WTC11 (cell line): ENCODE results near the gene FAM50B. TPM values are rescaled to one million over a fixed set of nuclear protein-coding genes. Genes with fewer than 3 reads are reported as not detected.

Experiments
- ATAC-seq: fragments of 200-7000 bp; cut with Tn5 transposase; 2 replicates; pipeline ENCODE4 v1.10.0; 2021; ENCODE audit warnings: mild to moderate bottlenecking, moderate library complexity
- CTCF ChIA-PET: fragments of 300-600 bp; sonication (Branson Sonifier 250); formaldehyde crosslinking; loops from one replicate; lab custom pipeline; 2021; ENCODE audit warnings: antibody characterized with exemption; lab: Charles Lee
- POLR2A ChIA-PET: fragments of 350-600 bp; sonication (Branson Sonifier 250); formaldehyde crosslinking; loops from one replicate; lab custom pipeline; 2021; ENCODE audit warnings: antibody characterized with exemption; lab: Charles Lee
- DNase-seq: peaks from one replicate; pipeline ENCODE4 v3.0.0; 2021; ENCODE audit warnings: low spot score
- H3K27ac Mint-ChIP-seq: 2 replicates; pipeline ENCODE4 v1.8.0; 2021; ENCODE audit warnings: mixed read lengths
- H3K27me3 Mint-ChIP-seq: 2 replicates; pipeline ENCODE4 v1.8.0; 2021; ENCODE audit warnings: low read depth, mild to moderate bottlenecking, moderate library complexity, mixed read lengths
- H3K36me3 Mint-ChIP-seq: 2 replicates; pipeline ENCODE4 v1.8.0; 2021; ENCODE audit warnings: mixed read lengths
- H3K4me1 Mint-ChIP-seq: 2 replicates; pipeline ENCODE4 v1.8.0; 2022; ENCODE audit warnings: mixed read lengths
- H3K4me3 Mint-ChIP-seq: 2 replicates; pipeline ENCODE4 v1.8.0; 2021; ENCODE audit warnings: mild to moderate bottlenecking, moderate library complexity, mixed read lengths
- H3K9me3 Mint-ChIP-seq: 2 replicates; pipeline ENCODE4 v1.8.0; 2021; ENCODE audit warnings: mixed read lengths
- ARID4B ChIP-seq: sonication (generic); formaldehyde crosslinking; IDR thresholded peaks from 2 replicates; pipeline ENCODE4 v1.8.0; 2023; ENCODE audit warnings: missing genetic modification reagents, mild to moderate bottlenecking, borderline replicate concordance
- ATF2 ChIP-seq: sonication (generic); formaldehyde crosslinking; IDR thresholded peaks from 2 replicates; pipeline ENCODE4 v1.8.1; 2022; ENCODE audit warnings: low read depth, missing genetic modification reagents, borderline replicate concordance
- ATF6 ChIP-seq: sonication (generic); formaldehyde crosslinking; IDR thresholded peaks from 2 replicates; pipeline ENCODE4 v1.8.1; 2023; ENCODE audit warnings: mild to moderate bottlenecking, missing genetic modification reagents
- ELF4 ChIP-seq: sonication (generic); formaldehyde crosslinking; IDR thresholded peaks from 2 replicates; pipeline ENCODE4 v1.8.1; 2022; ENCODE audit warnings: low read depth, mild to moderate bottlenecking, moderate library complexity, missing genetic modification reagents
- FOXP1 ChIP-seq: sonication (generic); formaldehyde crosslinking; IDR thresholded peaks from 2 replicates; pipeline ENCODE4 v1.8.0; 2022; ENCODE audit warnings: missing genetic modification reagents, mild to moderate bottlenecking, moderate library complexity, borderline replicate concordance
- GRHL2 ChIP-seq: fragments of 250-450 bp; sonication (Bioruptor Pico); IDR thresholded peaks from 2 replicates; pipeline ENCODE4 v1.8.0; 2022; ENCODE audit warnings: mild to moderate bottlenecking, moderate library complexity; ENCODE audit not compliant: insufficient replicate concordance, severe bottlenecking
- JUN ChIP-seq: sonication (generic); formaldehyde crosslinking; IDR thresholded peaks from 2 replicates; pipeline ENCODE4 v1.8.0; 2023; ENCODE audit warnings: mild to moderate bottlenecking, missing genetic modification reagents
- NR1H2 ChIP-seq: sonication (generic); formaldehyde crosslinking; IDR thresholded peaks from 2 replicates; pipeline ENCODE4 v1.9.0; 2021; ENCODE audit warnings: mild to moderate bottlenecking, moderate library complexity, missing genetic modification reagents
- NR2C2 ChIP-seq: sonication (generic); formaldehyde crosslinking; IDR thresholded peaks from 2 replicates; pipeline ENCODE4 v1.8.0; 2022; ENCODE audit warnings: mild to moderate bottlenecking, missing genetic modification reagents
- NR3C1 ChIP-seq: sonication (generic); formaldehyde crosslinking; conservative IDR thresholded peaks from 2 replicates; pipeline ENCODE4 v1.8.1; 2023; ENCODE audit warnings: low read depth, mild to moderate bottlenecking, missing genetic modification reagents
- PRRX2 ChIP-seq: fragments of 250-450 bp; sonication (Bioruptor Pico); IDR thresholded peaks from 2 replicates; pipeline ENCODE4 v1.8.0; 2021; ENCODE audit warnings: mild to moderate bottlenecking
- RELA ChIP-seq: sonication (generic); formaldehyde crosslinking; IDR thresholded peaks from 2 replicates; pipeline ENCODE4 v1.8.1; 2022; ENCODE audit warnings: missing genetic modification reagents, mild to moderate bottlenecking, borderline replicate concordance
- USF1 ChIP-seq: sonication (generic); formaldehyde crosslinking; IDR thresholded peaks from 2 replicates; pipeline ENCODE4 v1.8.0; 2022; ENCODE audit warnings: mild to moderate bottlenecking, missing genetic modification reagents
- ZBTB21 ChIP-seq: sonication (generic); formaldehyde crosslinking; IDR thresholded peaks from 2 replicates; pipeline ENCODE4 v1.8.1; 2023; ENCODE audit warnings: mild to moderate bottlenecking, missing genetic modification reagents, borderline replicate concordance
- ZNF138 ChIP-seq: sonication (generic); formaldehyde crosslinking; conservative IDR thresholded peaks from 2 replicates; pipeline ENCODE4 v1.8.1; 2022; ENCODE audit warnings: mild to moderate bottlenecking, moderate library complexity, missing genetic modification reagents
- ZNF281 ChIP-seq: sonication (generic); formaldehyde crosslinking; IDR thresholded peaks from 2 replicates; pipeline ENCODE4 v1.8.0; 2023; ENCODE audit warnings: mild to moderate bottlenecking, missing genetic modification reagents
- ZNF396 ChIP-seq: fragments of 250-450 bp; sonication (Bioruptor Pico); IDR thresholded peaks from 2 replicates; pipeline ENCODE4 v1.8.0; 2021; ENCODE audit warnings: mild to moderate bottlenecking, moderate library complexity, borderline replicate concordance
- ZNF423 ChIP-seq: fragments of 250-450 bp; sonication (Bioruptor Pico); IDR thresholded peaks from 2 replicates; pipeline ENCODE4 v2.1.2; 2022; ENCODE audit warnings: mild to moderate bottlenecking, moderate library complexity
- total RNA-seq: library from RNA; stranded (reverse); gene quantifications from 3 replicates; pipeline ENCODE4 v1.2.3, GENCODE V29; 2021

FAM50B gene
- total RNA-seq, 1 experiment from 2014 or later: 2.1 TPM

GRCh38 chr6:3830806-3831205, 18.4 kb upstream of the FAM50B start (continued):
- no peak for TF ChIP-seq ZNF138 (CRISPR knock-in tag)
- TF ChIP-seq ARID4B (CRISPR knock-in tag): no peak
- no peak for TF ChIP-seq FOXP1
- no peak for TF ChIP-seq GRHL2 (CRISPR knock-in tag)
- TF ChIP-seq NR3C1 (CRISPR knock-in tag): no peak

- Mint-ChIP-seq H3K4me1 (no peaks in the 10 kb centered on the region), H3K27me3 (no peaks in the 10 kb centered on the region), H3K27ac (no peak overlapping the region), H3K9me3 (no peaks in the 10 kb centered on the region), H3K4me3 (no peak overlapping the region), H3K36me3 (no peaks in the 10 kb centered on the region)
- TF ChIP-seq ZNF396: no peak
- no peak for TF ChIP-seq RELA
- TF ChIP-seq JUN: no peak
- TF ChIP-seq ATF6 (CRISPR knock-in tag): no peak
- TF ChIP-seq NR2C2 (CRISPR knock-in tag): no peak
- TF ChIP-seq ELF4 (CRISPR knock-in tag): no peak
- no peak for TF ChIP-seq PRRX2 (CRISPR knock-in tag)
- TF ChIP-seq NR1H2 (CRISPR knock-in tag): no peak
- TF ChIP-seq ZNF423: no peak
- TF ChIP-seq ZNF281: no peak
- no peak for TF ChIP-seq ATF2 (CRISPR knock-in tag)
- no peak for TF ChIP-seq USF1 (CRISPR knock-in tag)
- TF ChIP-seq ZBTB21 (CRISPR knock-in tag): no peak
- DNase-seq (no peak), ATAC-seq (no peak)
- ChIA-PET CTCF (interaction anchor here (1.8 to 2.7 kb wide), 3 partner anchors 17 to 146 kb away, joined by 5 to 18 read pairs (median 9); partner anchors contain the start of gene FAM50B), POLR2A (no interaction called here)
Observed at GRCh38 chr6:3831761-3832530, 17.2 kb upstream of the FAM50B start.
